Neural cell (in vitro differentiated cells): ENCODE measurements around the gene POLR2B.

Experiments used
- CTCF ChIP-seq: fragments of 450-650 bp; IDR thresholded peaks from 2 replicates; pipeline ENCODE4 v1.5.1; 2014; ENCODE audit warnings: antibody characterized with exemption, mild to moderate bottlenecking, moderate library complexity; ENCODE audit not compliant: poor library complexity, severe bottlenecking
- EP300 ChIP-seq: fragments of 450-650 bp; conservative IDR thresholded peaks from 2 replicates; pipeline ENCODE4 v1.6.1; 2014; ENCODE audit warnings: antibody characterized with exemption, mild to moderate bottlenecking, moderate library complexity; ENCODE audit not compliant: poor library complexity, severe bottlenecking
- EZH2 ChIP-seq: fragments of 200-600, 300-800 bp; shearing (Covaris generic), sonication (generic); IDR thresholded peaks from 2 replicates; pipeline ENCODE4 v1.6.1; 2014; ENCODE audit warnings: antibody characterized with exemption, low read length, borderline replicate concordance, mild to moderate bottlenecking; ENCODE audit not compliant: insufficient read depth, poor library complexity, severe bottlenecking
- MXI1 ChIP-seq: fragments of 450-650 bp; conservative IDR thresholded peaks from 2 replicates; pipeline ENCODE4 v1.6.1; 2014; ENCODE audit warnings: antibody characterized with exemption, mild to moderate bottlenecking; ENCODE audit not compliant: poor library complexity, severe bottlenecking
- POLR2AphosphoS5 ChIP-seq: IDR thresholded peaks from 2 replicates; pipeline ENCODE4 v1.6.1; 2012
- RAD21 ChIP-seq: fragments of 450-650 bp; conservative IDR thresholded peaks from 2 replicates; pipeline ENCODE4 v1.6.1; 2014; ENCODE audit warnings: antibody characterized with exemption, mild to moderate bottlenecking, moderate library complexity
- REST ChIP-seq: IDR thresholded peaks from 2 replicates; pipeline ENCODE4 v1.6.1; 2012; ENCODE audit warnings: borderline replicate concordance
- SMC3 ChIP-seq: fragments of 450-650 bp; conservative IDR thresholded peaks from 2 replicates; pipeline ENCODE4 v1.6.1; 2014; ENCODE audit warnings: antibody characterized with exemption, mild to moderate bottlenecking, moderate library complexity; ENCODE audit not compliant: poor library complexity
- TAF1 ChIP-seq: IDR thresholded peaks from 2 replicates; pipeline ENCODE4 v1.6.1; 2012; ENCODE audit warnings: low read depth

GRCh38 chr4:56940403-56940802 is 38.3 kb upstream of the POLR2B start:
- TF ChIP-seq SMC3, result no peak
- no peak for TF ChIP-seq POLR2AphosphoS5
- no peak for TF ChIP-seq CTCF
- TF ChIP-seq EZH2, result no peak
- no peak for TF ChIP-seq RAD21
- TF ChIP-seq TAF1, result no peak
- no peak for TF ChIP-seq MXI1
- TF ChIP-seq EP300, result no peak
- TF ChIP-seq REST, result no peak
